ENCODE data around the gene LSM10.

LSM10 gene

GRCh38 chr1:36389999-36390398 lies 7.7 kb downstream of the LSM10 start:
- peaks cover 58% of the 10 kb centered on the region for H3F3A ChIP-seq (ENCODE audit: insufficient read depth)
- no peaks in the 10 kb centered on the region for H4K20me1 ChIP-seq (ENCODE audit: low read depth, low read length)
- peak overlapping the region; percentile 53 for H3K4me2 ChIP-seq (ENCODE audit: low read depth, low read length, poor library complexity, severe bottlenecking)
- H3K79me2 ChIP-seq (ENCODE audit: insufficient read depth, low read length) = peaks cover 9% of the 10 kb centered on the region
- H3K9me3 ChIP-seq (ENCODE audit: insufficient read depth, low read length) = no peaks in the 10 kb centered on the region
- no peaks in the 10 kb centered on the region for H3K9me2 ChIP-seq (replicated peaks; ENCODE audit: insufficient read depth, low read length)
- H3K36me3 ChIP-seq (ENCODE audit: low read length) = no peaks in the 10 kb centered on the region
- H3K4me3 ChIP-seq (ENCODE audit: insufficient read depth, low read length, poor library complexity, severe bottlenecking) = no peak overlapping the region
- no peak for TF ChIP-seq EZH2phosphoT487 (conservative IDR thresholded peaks at IDR 0.05; ENCODE audit: low read length)
- TF ChIP-seq, protein P1, sequence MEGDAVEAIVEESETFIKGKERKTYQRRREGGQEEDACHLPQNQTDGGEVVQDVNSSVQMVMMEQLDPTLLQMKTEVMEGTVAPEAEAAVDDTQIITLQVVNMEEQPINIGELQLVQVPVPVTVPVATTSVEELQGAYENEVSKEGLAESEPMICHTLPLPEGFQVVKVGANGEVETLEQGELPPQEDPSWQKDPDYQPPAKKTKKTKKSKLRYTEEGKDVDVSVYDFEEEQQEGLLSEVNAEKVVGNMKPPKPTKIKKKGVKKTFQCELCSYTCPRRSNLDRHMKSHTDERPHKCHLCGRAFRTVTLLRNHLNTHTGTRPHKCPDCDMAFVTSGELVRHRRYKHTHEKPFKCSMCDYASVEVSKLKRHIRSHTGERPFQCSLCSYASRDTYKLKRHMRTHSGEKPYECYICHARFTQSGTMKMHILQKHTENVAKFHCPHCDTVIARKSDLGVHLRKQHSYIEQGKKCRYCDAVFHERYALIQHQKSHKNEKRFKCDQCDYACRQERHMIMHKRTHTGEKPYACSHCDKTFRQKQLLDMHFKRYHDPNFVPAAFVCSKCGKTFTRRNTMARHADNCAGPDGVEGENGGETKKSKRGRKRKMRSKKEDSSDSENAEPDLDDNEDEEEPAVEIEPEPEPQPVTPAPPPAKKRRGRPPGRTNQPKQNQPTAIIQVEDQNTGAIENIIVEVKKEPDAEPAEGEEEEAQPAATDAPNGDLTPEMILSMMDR (IDR thresholded peaks at IDR 0.05; ENCODE audit: insufficient read depth, low read length, poor library complexity, severe bottlenecking) = no peak
- peak overlapping the region; percentile 96 for H3K27ac ChIP-seq (ENCODE audit: low read depth, low read length)
- no peak overlapping the region for H2AFZ ChIP-seq (ENCODE audit: low read depth, low read length, severe bottlenecking)
- peak overlapping the region; percentile 7; the same call in 1 of the 2 replicates for H3K9ac ChIP-seq (ENCODE audit: low read length)
- H3K27me3 ChIP-seq (ENCODE audit: low read length) = no peaks in the 10 kb centered on the region

DNA sequence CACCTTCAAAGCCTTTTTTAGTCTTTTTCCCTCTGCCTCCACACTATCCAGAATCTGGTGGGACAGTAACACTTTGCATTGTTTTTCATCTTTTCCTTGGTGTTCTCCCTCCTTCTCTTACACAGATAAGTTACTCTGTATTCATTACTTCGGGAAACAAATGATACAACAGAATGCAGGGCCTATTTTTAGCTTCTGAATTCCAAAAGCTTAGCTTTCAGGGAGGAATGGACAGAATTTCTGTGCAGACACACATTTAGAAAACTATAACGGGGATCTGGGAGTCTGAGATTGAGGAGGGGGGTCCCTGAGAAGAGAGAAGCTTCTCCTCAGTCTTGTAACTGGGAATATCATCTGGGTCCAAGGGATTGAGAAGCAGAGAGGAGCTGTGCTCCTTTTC lies 8.4 kb downstream of the LSM10 start:
- H3K79me2 ChIP-seq (ENCODE audit: insufficient read depth, low read length) = peaks cover 16% of the 10 kb centered on the region
- H3K27ac ChIP-seq (ENCODE audit: low read depth, low read length) = peak overlapping the region; percentile 96
- peak overlapping the region; percentile 53 for H3K4me2 ChIP-seq (ENCODE audit: low read depth, low read length, poor library complexity, severe bottlenecking)
- peaks cover 62% of the 10 kb centered on the region for H3F3A ChIP-seq (ENCODE audit: insufficient read depth)
- no peaks in the 10 kb centered on the region for H3K9me2 ChIP-seq (replicated peaks; ENCODE audit: insufficient read depth, low read length)
- H3K27me3 ChIP-seq (ENCODE audit: low read length) = no peaks in the 10 kb centered on the region
- no peaks in the 10 kb centered on the region for H3K36me3 ChIP-seq (ENCODE audit: low read length)
- no peak overlapping the region for H3K4me3 ChIP-seq (ENCODE audit: insufficient read depth, low read length, poor library complexity, severe bottlenecking)
- no peak overlapping the region for H2AFZ ChIP-seq (ENCODE audit: low read depth, low read length, severe bottlenecking)
- H3K9me3 ChIP-seq (ENCODE audit: insufficient read depth, low read length) = no peaks in the 10 kb centered on the region
- TF ChIP-seq, protein P1 (IDR thresholded peaks at IDR 0.05; ENCODE audit: insufficient read depth, low read length, poor library complexity, severe bottlenecking) = no peak
- no peak for TF ChIP-seq EZH2phosphoT487 (conservative IDR thresholded peaks at IDR 0.05; ENCODE audit: low read length)
- H4K20me1 ChIP-seq (ENCODE audit: low read depth, low read length) = peaks cover 3% of the 10 kb centered on the region; the same call in 1 of the 2 replicates
- H3K9ac ChIP-seq (ENCODE audit: low read length) = peak overlapping the region; percentile 7; the same call in 1 of the 2 replicates

- no peak for TF ChIP-seq EZH2phosphoT487 (conservative IDR thresholded peaks at IDR 0.05; ENCODE audit: low read length)
- TF ChIP-seq, protein P1 (IDR thresholded peaks at IDR 0.05; ENCODE audit: insufficient read depth, low read length, poor library complexity, severe bottlenecking) = no peak
- peaks cover 29% of the 10 kb centered on the region for H3K79me2 ChIP-seq (ENCODE audit: insufficient read depth, low read length)
- peak overlapping the region; percentile 74 for H3K9ac ChIP-seq (ENCODE audit: low read length)
- H3K27me3 ChIP-seq (ENCODE audit: low read length) = no peaks in the 10 kb centered on the region
- peak overlapping the region; percentile 96 for H3K27ac ChIP-seq (ENCODE audit: low read depth, low read length)
- H4K20me1 ChIP-seq (ENCODE audit: low read depth, low read length) = peaks cover 3% of the 10 kb centered on the region; the same call in 1 of the 2 replicates
- H3K4me3 ChIP-seq (ENCODE audit: insufficient read depth, low read length, poor library complexity, severe bottlenecking) = peak overlapping the region; percentile 60
- H3F3A ChIP-seq (ENCODE audit: insufficient read depth) = peaks cover 51% of the 10 kb centered on the region
- no peak overlapping the region for H2AFZ ChIP-seq (ENCODE audit: low read depth, low read length, severe bottlenecking)
- H3K36me3 ChIP-seq (ENCODE audit: low read length) = no peaks in the 10 kb centered on the region
- no peaks in the 10 kb centered on the region for H3K9me2 ChIP-seq (replicated peaks; ENCODE audit: insufficient read depth, low read length)
- H3K4me2 ChIP-seq (ENCODE audit: low read depth, low read length, poor library complexity, severe bottlenecking) = peak overlapping the region; percentile 96
- no peaks in the 10 kb centered on the region for H3K9me3 ChIP-seq (ENCODE audit: insufficient read depth, low read length)
Observed at GRCh38 chr1:36387141-36387949, 10.4 kb downstream of the LSM10 start.

Data from SU-DHL-6 (cell line).